ENCODE data around the gene ENTR1.

Gene ENTR1

DNA sequence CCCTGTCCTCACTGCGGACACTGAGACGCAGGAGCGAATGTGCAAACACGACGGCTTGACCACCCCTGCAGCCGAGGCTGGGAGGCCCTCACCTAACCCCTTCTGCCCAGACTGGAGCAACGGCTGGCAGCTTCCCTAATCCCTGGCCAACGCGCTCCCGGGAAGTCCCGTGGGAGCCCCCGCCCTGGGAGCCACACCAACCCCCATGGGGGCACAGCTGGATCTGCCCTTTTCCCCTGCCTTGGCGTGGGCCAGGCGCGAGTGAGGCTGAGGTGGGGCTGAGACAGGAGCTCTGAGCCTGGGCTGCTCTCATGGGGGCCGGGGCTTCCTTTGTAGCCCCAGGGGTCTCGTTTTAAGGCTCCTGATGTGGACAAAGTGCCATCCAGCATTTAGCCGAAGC, 42.2 kb downstream of the ENTR1 start:
- Histone ChIP-seq H3K4me3 (ENCODE audit: insufficient read depth in 1 of 2, low read depth in 1 of 2, low read length in 2 of 2) (no peak overlapping the region), H2AK5ac (ENCODE audit: low read length, severe bottlenecking) (no peak overlapping the region), H4K8ac (ENCODE audit: low read length) (no peak overlapping the region), H3K9me3 (ENCODE audit: control insufficient read depth, low read length) (no peaks in the 10 kb centered on the region), H3K23ac (ENCODE audit: low read length in 2 of 2) (no peak overlapping the region), H2BK120ac (ENCODE audit: low read depth, low read length) (no peak overlapping the region), H3K9ac (ENCODE audit: low read length) (no peak overlapping the region), H2BK15ac (ENCODE audit: low read depth, poor library complexity, severe bottlenecking) (no peak overlapping the region), H4K91ac (ENCODE audit: low read length) (no peak overlapping the region), H3K4me1 (ENCODE audit: control insufficient read depth, insufficient read depth, low read depth, low read length) (peaks cover 46% of the 10 kb centered on the region), H3K4ac (ENCODE audit: low read depth in 1 of 2, low read length in 2 of 2) (no peak overlapping the region), H3K14ac (ENCODE audit: low read length in 2 of 2) (peak overlapping the region in 1 of 2 experiments; percentile 18), H3K27ac (ENCODE audit: low read length, poor library complexity, severe bottlenecking) (no peak overlapping the region), H2BK5ac (ENCODE audit: low read depth, low read length, poor library complexity, severe bottlenecking) (no peak overlapping the region), H3K27me3 (ENCODE audit: control insufficient read depth in 1 of 2, insufficient read depth in 1 of 2, low read length in 2 of 2) (no peaks in the 10 kb centered on the region), H3K4me2 (ENCODE audit: low read length, poor library complexity, severe bottlenecking) (no peak overlapping the region), H3K79me1 (replicated peaks; ENCODE audit: low read length, poor library complexity, severe bottlenecking) (peaks cover 7% of the 10 kb centered on the region), H2AFZ (ENCODE audit: low read depth, low read length) (no peak overlapping the region), H3K18ac (ENCODE audit: low read depth in 1 of 2, low read length in 2 of 2) (no peak overlapping the region), H2BK12ac (ENCODE audit: low read length in 2 of 2) (no peak overlapping the region), H3K36me3 (ENCODE audit: control insufficient read depth in 1 of 2, insufficient read depth in 2 of 2, low read depth in 1 of 2, low read length in 2 of 2) (peaks cover 0 to 35% of the 10 kb centered on the region in 2 experiments)
- no peak for DNase-seq
- WGBS, result 90% methylated on average over 18 of the region's 18 CpGs

- H2AFZ ChIP-seq (ENCODE audit: low read depth, low read length), result no peak overlapping the region
- H2BK12ac ChIP-seq (ENCODE audit: low read length in 2 of 2), result no peak overlapping the region
- H2BK15ac ChIP-seq (ENCODE audit: low read depth, poor library complexity, severe bottlenecking), result no peak overlapping the region
- no peak overlapping the region for H2AK5ac ChIP-seq (ENCODE audit: low read length, severe bottlenecking)
- H4K91ac ChIP-seq (ENCODE audit: low read length), result no peak overlapping the region
- 93% methylated on average over 45 of the region's 45 CpGs for WGBS
- H3K18ac ChIP-seq (ENCODE audit: low read depth in 1 of 2, low read length in 2 of 2), result no peak overlapping the region
- H3K4ac ChIP-seq (ENCODE audit: low read depth in 1 of 2, low read length in 2 of 2), result peak overlapping the region in 1 of 2 experiments; percentile 36
- no peaks in the 10 kb centered on the region for H3K27me3 ChIP-seq (ENCODE audit: control insufficient read depth in 1 of 2, insufficient read depth in 1 of 2, low read length in 2 of 2)
- H3K79me1 ChIP-seq (replicated peaks; ENCODE audit: low read length, poor library complexity, severe bottlenecking), result peaks cover 7% of the 10 kb centered on the region
- no peak overlapping the region for H3K23ac ChIP-seq (ENCODE audit: low read length in 2 of 2)
- no peak overlapping the region for H4K8ac ChIP-seq (ENCODE audit: low read length)
- H3K14ac ChIP-seq (ENCODE audit: low read length in 2 of 2), result no peak overlapping the region
- no peak overlapping the region for H3K9ac ChIP-seq (ENCODE audit: low read length)
- H3K9me3 ChIP-seq (ENCODE audit: control insufficient read depth, low read length), result no peaks in the 10 kb centered on the region
- H3K4me1 ChIP-seq (ENCODE audit: control insufficient read depth, insufficient read depth, low read depth, low read length), result peaks cover 43% of the 10 kb centered on the region
- H3K27ac ChIP-seq (ENCODE audit: low read length, poor library complexity, severe bottlenecking), result no peak overlapping the region
- no peak overlapping the region for H2BK120ac ChIP-seq (ENCODE audit: low read depth, low read length)
- H3K36me3 ChIP-seq (ENCODE audit: control insufficient read depth in 1 of 2, insufficient read depth in 2 of 2, low read depth in 1 of 2, low read length in 2 of 2), result peaks cover 0 to 36% of the 10 kb centered on the region in 2 experiments
- no peak overlapping the region for H3K4me3 ChIP-seq (ENCODE audit: insufficient read depth in 1 of 2, low read depth in 1 of 2, low read length in 2 of 2)
- H2BK5ac ChIP-seq (ENCODE audit: low read depth, low read length, poor library complexity, severe bottlenecking), result no peak overlapping the region
- DNase-seq, result no peak
- no peak overlapping the region for H3K4me2 ChIP-seq (ENCODE audit: low read length, poor library complexity, severe bottlenecking)
These were observed 42.9 kb downstream of the ENTR1 start for GRCh38 chr9:136367296-136368145.

- H3K18ac ChIP-seq (ENCODE audit: low read depth in 1 of 2, low read length in 2 of 2), result no peak overlapping the region
- DNase-seq, result no peak
- no peak overlapping the region for H2AFZ ChIP-seq (ENCODE audit: low read depth, low read length)
- H4K8ac ChIP-seq (ENCODE audit: low read length), result no peak overlapping the region
- H3K4me1 ChIP-seq (ENCODE audit: control insufficient read depth, insufficient read depth, low read depth, low read length), result peaks cover 40% of the 10 kb centered on the region
- H2BK5ac ChIP-seq (ENCODE audit: low read depth, low read length, poor library complexity, severe bottlenecking), result no peak overlapping the region
- H3K27me3 ChIP-seq (ENCODE audit: control insufficient read depth in 1 of 2, insufficient read depth in 1 of 2, low read length in 2 of 2), result no peaks in the 10 kb centered on the region
- H3K27ac ChIP-seq (ENCODE audit: low read length, poor library complexity, severe bottlenecking), result no peak overlapping the region
- 94% methylated on average over 9 of the region's 9 CpGs for WGBS
- no peak overlapping the region for H3K14ac ChIP-seq (ENCODE audit: low read length in 2 of 2)
- no peak overlapping the region for H3K4ac ChIP-seq (ENCODE audit: low read depth in 1 of 2, low read length in 2 of 2)
- H2BK12ac ChIP-seq (ENCODE audit: low read length in 2 of 2), result no peak overlapping the region
- no peak overlapping the region for H2BK15ac ChIP-seq (ENCODE audit: low read depth, poor library complexity, severe bottlenecking)
- peaks cover 11% of the 10 kb centered on the region for H3K79me1 ChIP-seq (replicated peaks; ENCODE audit: low read length, poor library complexity, severe bottlenecking)
- H4K91ac ChIP-seq (ENCODE audit: low read length), result no peak overlapping the region
- H3K9me3 ChIP-seq (ENCODE audit: control insufficient read depth, low read length), result no peaks in the 10 kb centered on the region
- H3K4me2 ChIP-seq (ENCODE audit: low read length, poor library complexity, severe bottlenecking), result no peak overlapping the region
- H3K23ac ChIP-seq (ENCODE audit: low read length in 2 of 2), result no peak overlapping the region
- no peak overlapping the region for H2AK5ac ChIP-seq (ENCODE audit: low read length, severe bottlenecking)
- no peak overlapping the region for H3K4me3 ChIP-seq (ENCODE audit: insufficient read depth in 1 of 2, low read depth in 1 of 2, low read length in 2 of 2)
- H3K9ac ChIP-seq (ENCODE audit: low read length), result no peak overlapping the region
- H2BK120ac ChIP-seq (ENCODE audit: low read depth, low read length), result no peak overlapping the region
- H3K36me3 ChIP-seq (ENCODE audit: control insufficient read depth in 1 of 2, insufficient read depth in 2 of 2, low read depth in 1 of 2, low read length in 2 of 2), result peaks cover 0 to 43% of the 10 kb centered on the region in 2 experiments
These were observed 43.6 kb downstream of the ENTR1 start for GRCh38 chr9:136366826-136367225.

DNA sequence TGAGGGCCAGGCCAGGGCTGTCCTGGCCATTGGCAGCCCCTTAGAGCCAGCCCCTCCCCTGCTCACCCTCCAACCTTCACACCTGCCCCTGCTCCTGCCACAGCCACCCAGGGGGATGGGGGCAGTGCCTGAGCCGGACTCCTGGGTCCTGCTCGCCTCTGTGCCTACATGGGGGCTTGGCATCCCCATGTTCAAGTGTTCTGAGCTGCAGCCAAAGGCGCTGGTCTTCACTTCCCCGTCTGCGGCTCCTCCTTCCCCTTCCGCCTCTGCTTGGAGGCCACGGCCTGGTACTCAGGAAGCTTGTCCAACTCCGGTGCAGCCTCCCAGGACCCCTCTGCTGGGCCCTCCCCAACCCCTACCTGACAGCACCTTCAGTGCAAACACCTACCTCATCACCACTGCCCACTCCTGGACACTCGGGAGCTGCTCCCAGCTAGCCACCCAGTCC, 44.6 kb downstream of the ENTR1 start:
- H3K18ac ChIP-seq (ENCODE audit: low read depth in 1 of 2, low read length in 2 of 2), result no peak overlapping the region
- H3K36me3 ChIP-seq (ENCODE audit: control insufficient read depth in 1 of 2, insufficient read depth in 2 of 2, low read depth in 1 of 2, low read length in 2 of 2), result peaks cover 0 to 51% of the 10 kb centered on the region in 2 experiments
- no peak overlapping the region for H3K27ac ChIP-seq (ENCODE audit: low read length, poor library complexity, severe bottlenecking)
- no peak overlapping the region for H2AFZ ChIP-seq (ENCODE audit: low read depth, low read length)
- H3K4me3 ChIP-seq (ENCODE audit: insufficient read depth in 1 of 2, low read depth in 1 of 2, low read length in 2 of 2), result no peak overlapping the region
- no peak overlapping the region for H2BK12ac ChIP-seq (ENCODE audit: low read length in 2 of 2)
- H3K79me1 ChIP-seq (replicated peaks; ENCODE audit: low read length, poor library complexity, severe bottlenecking), result peaks cover 11% of the 10 kb centered on the region
- H3K23ac ChIP-seq (ENCODE audit: low read length in 2 of 2), result no peak overlapping the region
- H3K4ac ChIP-seq (ENCODE audit: low read depth in 1 of 2, low read length in 2 of 2), result no peak overlapping the region
- no peaks in the 10 kb centered on the region for H3K27me3 ChIP-seq (ENCODE audit: control insufficient read depth in 1 of 2, insufficient read depth in 1 of 2, low read length in 2 of 2)
- no peak overlapping the region for H2AK5ac ChIP-seq (ENCODE audit: low read length, severe bottlenecking)
- 87% methylated on average over 9 of the region's 9 CpGs for WGBS
- H3K9ac ChIP-seq (ENCODE audit: low read length), result no peak overlapping the region
- no peaks in the 10 kb centered on the region for H3K9me3 ChIP-seq (ENCODE audit: control insufficient read depth, low read length)
- DNase-seq, result no peak
- no peak overlapping the region for H2BK5ac ChIP-seq (ENCODE audit: low read depth, low read length, poor library complexity, severe bottlenecking)
- H4K8ac ChIP-seq (ENCODE audit: low read length), result no peak overlapping the region
- H3K4me1 ChIP-seq (ENCODE audit: control insufficient read depth, insufficient read depth, low read depth, low read length), result peaks cover 40% of the 10 kb centered on the region
- H3K4me2 ChIP-seq (ENCODE audit: low read length, poor library complexity, severe bottlenecking), result no peak overlapping the region
- no peak overlapping the region for H2BK120ac ChIP-seq (ENCODE audit: low read depth, low read length)
- no peak overlapping the region for H3K14ac ChIP-seq (ENCODE audit: low read length in 2 of 2)
- peak overlapping the region; percentile 18 for H4K91ac ChIP-seq (ENCODE audit: low read length)
- H2BK15ac ChIP-seq (ENCODE audit: low read depth, poor library complexity, severe bottlenecking), result no peak overlapping the region
